CD4-positive, alpha-beta T cell treated with Interleukin-2 at 100 ng/mL for 4 hours (primary cell): Measurements from ENCODE around the gene ITGAE.
"Not testable (repeated sequence)": the region's sequence is repeated elsewhere in the genome, so short reads cannot be mapped to it uniquely, and the experiment has no call there.

Experiments used
- DNase-seq: peaks from one replicate; pipeline ENCODE4 v3.0.0-alpha.2; 2020; ENCODE audit warnings: low spot score

The ITGAE gene

GRCh38 chr17:3800362-3801271 is at the start of gene ITGAE:
TSS of gene ITGAE (minus strand) at chr17:3801188. CDS start at chr17:3801144, 44 bp downstream.
- DNase-seq, result no peak

- DNase-seq, result no peak
These were observed 47.3 kb upstream of the ITGAE start for GRCh38 chr17:3848229-3848835.

- DNase-seq, result no peak
These were observed 46.2 kb upstream of the ITGAE start for GRCh38 chr17:3847165-3847670.

GRCh38 chr17:3846437-3847164 is 45.6 kb upstream of the ITGAE start:
- DNase-seq, result no peak

- peak; percentile 89 for DNase-seq
These were observed 44.8 kb upstream of the ITGAE start, which contains the start of gene NCBP3 for GRCh38 chr17:3845621-3846436. TSS of gene NCBP3 (minus strand) at chr17:3846246. CDS start at chr17:3846223, 23 bp downstream.

GRCh38 chr17:3845291-3845620 is 44.3 kb upstream of the ITGAE start:
- DNase-seq, result peak; percentile 43

GRCh38 chr17:3844556-3844955 is 43.6 kb upstream of the ITGAE start:
- DNase-seq, result not testable (repeated sequence)

GRCh38 chr17:3843935-3844516 is 43.0 kb upstream of the ITGAE start:
- peak; percentile 47 for DNase-seq

GRCh38 chr17:3838206-3838605 is 37.2 kb upstream of the ITGAE start:
- DNase-seq, result no peak

GRCh38 chr17:3836551-3836950 is 35.6 kb upstream of the ITGAE start:
- DNase-seq, result no peak

GRCh38 chr17:3835410-3836229 is 34.6 kb upstream of the ITGAE start:
- no peak for DNase-seq

- no peak for DNase-seq
These were observed 33.8 kb upstream of the ITGAE start for GRCh38 chr17:3834811-3835210.

- no peak for DNase-seq
These were observed 27.9 kb upstream of the ITGAE start for GRCh38 chr17:3828852-3829232.

GRCh38 chr17:3828151-3828851 is 27.3 kb upstream of the ITGAE start:
- no peak for DNase-seq

- peak; percentile 83 for DNase-seq
These were observed 26.3 kb upstream of the ITGAE start for GRCh38 chr17:3827124-3827773.

GRCh38 chr17:3826191-3826590 is 25.2 kb upstream of the ITGAE start:
- DNase-seq, result peak; percentile 18

- no peak for DNase-seq
These were observed 20.1 kb upstream of the ITGAE start for GRCh38 chr17:3821101-3821500.

- no peak for DNase-seq
These were observed 17.8 kb upstream of the ITGAE start for GRCh38 chr17:3818786-3819185.
